ENCODE results near the gene CCN2. TPM values are rescaled to one million over a fixed set of nuclear protein-coding genes. Genes with fewer than 3 reads are reported as not detected.
"Not testable (repeated sequence)": the region's sequence is repeated elsewhere in the genome, so short reads cannot be mapped to it uniquely, and the experiment has no call there.

The CCN2 gene
- total RNA-seq, 1 donor from 2014 or later: 118 TPM

DNA sequence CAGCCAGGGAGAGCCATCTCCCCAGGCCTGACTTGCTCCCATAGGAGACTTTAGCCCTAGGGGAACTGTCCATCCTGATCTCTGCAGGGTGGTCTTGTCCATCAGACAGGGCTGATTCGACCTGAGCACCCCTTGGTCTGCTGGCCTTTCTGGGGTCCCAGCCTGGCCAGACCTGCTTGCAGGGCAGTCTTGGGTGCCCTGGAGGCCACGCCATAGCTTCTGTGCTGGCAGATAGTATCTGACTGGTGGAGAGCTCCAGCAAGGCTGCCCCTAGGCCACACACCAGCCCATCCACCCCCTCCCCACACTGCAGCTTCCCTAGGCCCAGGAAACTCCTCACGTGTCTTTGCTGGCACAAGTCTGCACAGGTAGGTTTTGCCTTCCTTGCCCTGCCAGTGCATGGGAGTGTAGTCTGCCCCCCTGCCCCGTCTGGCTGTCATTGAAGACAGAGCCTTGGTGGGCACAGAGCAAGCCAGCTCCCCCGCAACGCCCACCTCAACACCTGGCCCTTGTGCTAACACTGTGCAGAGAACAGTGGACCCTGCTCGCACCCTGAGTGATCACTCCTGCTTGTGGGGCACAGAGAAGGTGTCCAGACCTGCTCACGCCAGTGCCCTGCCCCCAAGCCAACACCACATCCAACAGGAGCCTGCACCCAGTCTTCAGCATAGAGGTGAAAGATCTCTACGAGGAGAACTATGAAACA is 32.4 kb downstream of the CCN2 start:
- no peaks in the 10 kb centered on the region for H3K27me3 ChIP-seq
- intact Hi-C loops (cut with DNase I): no loop called here
- no peaks in the 10 kb centered on the region for H3K4me1 ChIP-seq
- no peak overlapping the region for H3K27ac ChIP-seq
- no peak overlapping the region for H3K4me3 ChIP-seq
- DNase-seq (ENCODE audit: extremely low spot score in 2 of 2): no peak
- no peaks in the 10 kb centered on the region for H3K9me3 ChIP-seq
- TF ChIP-seq POLR2AphosphoS5 (IDR thresholded peaks at IDR 0.05; ENCODE audit: insufficient read depth in 1 of 2, low read depth in 1 of 2) (no peak), POLR2A (IDR thresholded peaks at IDR 0.05) (no peak)
- TF ChIP-seq, protein P1, sequence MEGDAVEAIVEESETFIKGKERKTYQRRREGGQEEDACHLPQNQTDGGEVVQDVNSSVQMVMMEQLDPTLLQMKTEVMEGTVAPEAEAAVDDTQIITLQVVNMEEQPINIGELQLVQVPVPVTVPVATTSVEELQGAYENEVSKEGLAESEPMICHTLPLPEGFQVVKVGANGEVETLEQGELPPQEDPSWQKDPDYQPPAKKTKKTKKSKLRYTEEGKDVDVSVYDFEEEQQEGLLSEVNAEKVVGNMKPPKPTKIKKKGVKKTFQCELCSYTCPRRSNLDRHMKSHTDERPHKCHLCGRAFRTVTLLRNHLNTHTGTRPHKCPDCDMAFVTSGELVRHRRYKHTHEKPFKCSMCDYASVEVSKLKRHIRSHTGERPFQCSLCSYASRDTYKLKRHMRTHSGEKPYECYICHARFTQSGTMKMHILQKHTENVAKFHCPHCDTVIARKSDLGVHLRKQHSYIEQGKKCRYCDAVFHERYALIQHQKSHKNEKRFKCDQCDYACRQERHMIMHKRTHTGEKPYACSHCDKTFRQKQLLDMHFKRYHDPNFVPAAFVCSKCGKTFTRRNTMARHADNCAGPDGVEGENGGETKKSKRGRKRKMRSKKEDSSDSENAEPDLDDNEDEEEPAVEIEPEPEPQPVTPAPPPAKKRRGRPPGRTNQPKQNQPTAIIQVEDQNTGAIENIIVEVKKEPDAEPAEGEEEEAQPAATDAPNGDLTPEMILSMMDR (IDR thresholded peaks at IDR 0.05): no peak
- H3K36me3 ChIP-seq: no peaks in the 10 kb centered on the region

DNA sequence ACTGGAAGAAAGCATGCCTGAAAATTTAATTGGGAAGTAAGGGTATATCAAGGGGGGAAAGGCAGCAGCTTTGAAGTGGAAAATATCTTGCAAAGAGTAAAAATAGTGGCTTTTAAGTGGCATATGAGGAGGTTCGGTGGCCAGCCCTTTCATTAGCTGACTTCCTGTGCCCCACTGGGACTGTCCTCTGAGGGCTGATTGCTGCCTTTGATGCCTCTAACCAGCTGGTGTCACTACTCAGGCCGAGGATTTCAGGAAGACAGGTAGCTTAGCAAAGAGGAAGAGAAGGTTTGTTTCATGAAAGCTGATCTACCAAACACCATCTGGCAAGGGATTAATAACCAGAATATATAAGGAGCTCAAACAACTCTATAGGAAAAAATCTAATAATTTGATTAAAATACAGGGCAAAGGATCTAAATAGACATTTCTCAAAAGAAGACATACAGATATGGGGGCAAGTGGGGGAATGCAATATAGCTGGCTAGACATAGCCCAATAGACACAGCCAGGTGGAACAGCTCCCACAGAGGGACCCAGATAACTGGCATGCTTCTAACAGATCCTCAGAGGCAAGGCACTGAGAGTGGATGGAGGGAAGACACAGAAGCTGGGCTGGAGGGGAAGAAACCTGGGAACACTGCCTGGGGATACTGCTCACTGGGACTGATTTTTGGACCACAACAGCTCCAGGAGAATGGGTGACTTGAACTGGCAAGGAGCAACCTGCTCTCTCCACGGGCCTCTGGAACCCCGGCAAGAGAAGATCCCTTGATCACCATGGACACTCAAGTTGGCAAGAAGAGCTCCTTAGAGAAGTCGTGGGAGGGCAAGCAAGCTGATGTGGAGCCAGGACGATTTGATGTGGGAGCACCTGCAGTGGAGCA is 33.2 kb downstream of the CCN2 start:
- Histone ChIP-seq H3K9me3 (no peaks in the 10 kb centered on the region), H3K27me3 (no peaks in the 10 kb centered on the region), H3K4me1 (no peaks in the 10 kb centered on the region), H3K36me3 (no peaks in the 10 kb centered on the region), H3K4me3 (no peak overlapping the region), H3K27ac (no peak overlapping the region)
- TF ChIP-seq, protein P1 (IDR thresholded peaks at IDR 0.05): no peak
- TF ChIP-seq POLR2A (IDR thresholded peaks at IDR 0.05): no peak
- TF ChIP-seq POLR2AphosphoS5 (IDR thresholded peaks at IDR 0.05; ENCODE audit: insufficient read depth in 1 of 2, low read depth in 1 of 2): no peak
- no peak for DNase-seq (ENCODE audit: extremely low spot score in 2 of 2)
- intact Hi-C loops (cut with DNase I): no loop called here

DNA sequence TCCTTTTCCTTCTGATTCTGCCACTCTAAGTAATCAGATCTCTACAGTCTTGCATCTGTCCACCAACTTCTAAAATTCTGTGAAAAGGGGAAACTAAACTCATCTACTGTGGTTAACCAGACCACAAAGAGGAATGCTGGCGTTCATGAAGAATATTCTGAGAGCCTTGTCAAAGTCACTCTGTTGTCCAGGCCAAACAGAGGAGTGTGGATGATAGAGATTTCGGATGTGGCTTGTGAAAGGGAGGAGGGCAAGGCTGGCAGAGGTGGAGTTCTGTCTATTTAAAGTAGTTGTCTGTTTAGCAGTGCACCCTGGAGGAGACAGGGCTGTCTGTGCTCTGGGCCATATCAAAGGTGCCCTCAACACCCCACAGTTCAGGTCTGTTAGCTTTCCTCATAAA is 33.9 kb downstream of the CCN2 start:
- Histone ChIP-seq H3K27me3 (no peaks in the 10 kb centered on the region), H3K27ac (no peak overlapping the region), H3K4me1 (no peaks in the 10 kb centered on the region), H3K9me3 (no peaks in the 10 kb centered on the region), H3K4me3 (no peak overlapping the region), H3K36me3 (no peaks in the 10 kb centered on the region)
- intact Hi-C loops (cut with DNase I): no loop called here
- TF ChIP-seq POLR2A (IDR thresholded peaks at IDR 0.05) (no peak), POLR2AphosphoS5 (IDR thresholded peaks at IDR 0.05; ENCODE audit: insufficient read depth in 1 of 2, low read depth in 1 of 2) (no peak)
- TF ChIP-seq, protein P1 (IDR thresholded peaks at IDR 0.05): no peak
- DNase-seq (ENCODE audit: extremely low spot score in 2 of 2): no peak

DNA sequence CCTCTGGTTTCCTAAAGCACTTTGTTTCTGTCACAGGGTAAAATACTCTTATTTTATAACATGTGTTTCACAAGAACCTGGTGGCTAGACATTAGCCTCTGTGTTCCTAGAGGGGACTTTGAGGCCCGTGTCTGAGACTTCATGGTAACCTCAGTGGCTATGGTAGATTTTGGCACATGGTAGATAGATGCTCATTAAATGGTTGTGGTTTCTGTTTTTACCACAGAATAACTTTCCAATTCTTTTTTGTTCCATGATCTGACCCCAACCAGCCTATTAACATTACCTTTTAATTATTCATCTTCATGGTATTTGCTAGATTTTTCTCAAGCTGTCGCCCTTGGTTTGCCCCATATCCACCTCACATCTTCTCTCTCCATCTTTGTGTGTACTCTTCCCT is 34.3 kb downstream of the CCN2 start:
- TF ChIP-seq, protein P1 (IDR thresholded peaks at IDR 0.05): no peak
- TF ChIP-seq POLR2A (IDR thresholded peaks at IDR 0.05): no peak
- Histone ChIP-seq H3K4me3 (no peak overlapping the region), H3K36me3 (no peaks in the 10 kb centered on the region), H3K9me3 (no peaks in the 10 kb centered on the region), H3K4me1 (no peaks in the 10 kb centered on the region), H3K27me3 (no peaks in the 10 kb centered on the region), H3K27ac (no peak overlapping the region)
- no peak for DNase-seq (ENCODE audit: extremely low spot score in 2 of 2)
- intact Hi-C loops (cut with DNase I): no loop called here

DNA sequence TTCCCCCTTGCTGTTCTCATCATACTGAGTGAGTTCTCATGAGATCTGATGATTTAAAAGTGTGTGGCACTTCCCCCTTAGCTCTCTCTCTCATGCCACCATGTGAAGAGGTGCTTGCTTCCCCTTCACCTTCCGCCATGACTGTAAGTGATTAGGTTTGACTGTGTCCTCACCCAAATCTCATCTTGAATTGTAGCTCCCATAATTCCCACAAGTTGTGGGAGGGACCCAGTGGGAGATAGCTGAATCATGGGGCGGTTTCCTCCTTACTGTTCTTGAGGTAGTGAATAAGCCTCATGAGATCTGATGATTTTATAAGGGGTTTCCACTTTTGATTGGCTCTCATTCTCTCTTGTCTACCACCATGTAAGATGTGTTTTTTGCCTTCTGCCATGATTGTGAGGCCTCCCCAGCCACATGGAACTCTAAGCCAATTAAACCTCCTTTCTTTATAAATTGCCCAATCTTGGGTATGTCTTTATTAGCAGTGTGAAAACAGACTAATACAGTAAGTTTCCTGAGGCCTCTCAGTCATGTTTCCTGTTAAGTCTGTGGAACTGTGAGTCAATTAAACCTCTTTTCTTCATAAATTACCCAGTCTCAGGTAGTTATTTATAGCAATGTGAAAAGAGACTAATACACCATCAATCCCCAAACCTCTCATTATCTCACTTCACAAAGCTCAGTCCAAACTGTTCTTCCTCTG is 34.9 kb downstream of the CCN2 start:
- H3K36me3 ChIP-seq; H3K4me3 ChIP-seq; DNase-seq (ENCODE audit: extremely low spot score in 2 of 2); H3K4me1 ChIP-seq; H3K27ac ChIP-seq; H3K9me3 ChIP-seq; intact Hi-C loops (cut with DNase I); H3K27me3 ChIP-seq: not testable (repeated sequence)

Measured in vagina (tissue), 2 donors.